ENCODE measurements around the gene SNX2.

DNA sequence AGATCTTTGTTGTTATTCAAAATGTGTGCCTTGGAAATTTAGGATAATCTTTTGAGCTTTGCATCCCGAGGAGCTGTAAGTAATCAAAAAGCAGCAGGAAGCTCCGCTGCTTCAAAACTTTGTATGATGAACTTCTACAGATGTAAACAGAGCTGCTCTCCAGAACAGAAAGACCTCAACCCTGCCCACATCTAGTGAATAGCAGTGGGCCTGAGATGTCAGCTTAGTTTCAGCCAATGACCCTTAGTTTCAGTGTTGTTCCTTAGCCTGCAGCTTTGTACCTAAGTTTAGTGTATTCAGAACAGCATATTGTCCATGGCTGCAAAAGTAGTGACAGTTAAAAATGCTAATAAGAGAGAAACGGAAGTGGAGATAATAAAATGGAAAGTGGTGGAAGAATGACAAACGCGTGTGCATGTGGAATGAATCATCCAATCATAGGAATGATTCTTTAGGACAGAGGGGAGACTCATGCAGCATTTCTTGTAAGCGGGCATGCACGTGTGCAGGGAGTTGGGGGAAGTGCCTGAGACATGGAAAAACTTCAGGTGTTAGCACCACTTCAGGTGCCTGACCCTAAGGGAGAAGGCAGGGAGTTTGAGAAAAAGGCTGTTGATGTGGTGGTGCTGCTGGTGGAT, 95.5 kb downstream of the SNX2 start:
- no peak for TF ChIP-seq POLR2AphosphoS5 (IDR thresholded peaks at IDR 0.05)
- TF ChIP-seq, protein P1, sequence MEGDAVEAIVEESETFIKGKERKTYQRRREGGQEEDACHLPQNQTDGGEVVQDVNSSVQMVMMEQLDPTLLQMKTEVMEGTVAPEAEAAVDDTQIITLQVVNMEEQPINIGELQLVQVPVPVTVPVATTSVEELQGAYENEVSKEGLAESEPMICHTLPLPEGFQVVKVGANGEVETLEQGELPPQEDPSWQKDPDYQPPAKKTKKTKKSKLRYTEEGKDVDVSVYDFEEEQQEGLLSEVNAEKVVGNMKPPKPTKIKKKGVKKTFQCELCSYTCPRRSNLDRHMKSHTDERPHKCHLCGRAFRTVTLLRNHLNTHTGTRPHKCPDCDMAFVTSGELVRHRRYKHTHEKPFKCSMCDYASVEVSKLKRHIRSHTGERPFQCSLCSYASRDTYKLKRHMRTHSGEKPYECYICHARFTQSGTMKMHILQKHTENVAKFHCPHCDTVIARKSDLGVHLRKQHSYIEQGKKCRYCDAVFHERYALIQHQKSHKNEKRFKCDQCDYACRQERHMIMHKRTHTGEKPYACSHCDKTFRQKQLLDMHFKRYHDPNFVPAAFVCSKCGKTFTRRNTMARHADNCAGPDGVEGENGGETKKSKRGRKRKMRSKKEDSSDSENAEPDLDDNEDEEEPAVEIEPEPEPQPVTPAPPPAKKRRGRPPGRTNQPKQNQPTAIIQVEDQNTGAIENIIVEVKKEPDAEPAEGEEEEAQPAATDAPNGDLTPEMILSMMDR (IDR thresholded peaks at IDR 0.05), result no peak
- no peak for TF ChIP-seq EP300 (IDR thresholded peaks at IDR 0.05)
- no peak for TF ChIP-seq POLR2A (IDR thresholded peaks at IDR 0.05)

All from sigmoid colon (tissue), 4 donors.